ENCODE data around the gene SPOUT1. TPM values are rescaled to one million over a fixed set of nuclear protein-coding genes. Genes with fewer than 3 reads are reported as not detected.
"Not testable (repeated sequence)": the region's sequence is repeated elsewhere in the genome, so short reads cannot be mapped to it uniquely, and the experiment has no call there.

The SPOUT1 gene, protein sequence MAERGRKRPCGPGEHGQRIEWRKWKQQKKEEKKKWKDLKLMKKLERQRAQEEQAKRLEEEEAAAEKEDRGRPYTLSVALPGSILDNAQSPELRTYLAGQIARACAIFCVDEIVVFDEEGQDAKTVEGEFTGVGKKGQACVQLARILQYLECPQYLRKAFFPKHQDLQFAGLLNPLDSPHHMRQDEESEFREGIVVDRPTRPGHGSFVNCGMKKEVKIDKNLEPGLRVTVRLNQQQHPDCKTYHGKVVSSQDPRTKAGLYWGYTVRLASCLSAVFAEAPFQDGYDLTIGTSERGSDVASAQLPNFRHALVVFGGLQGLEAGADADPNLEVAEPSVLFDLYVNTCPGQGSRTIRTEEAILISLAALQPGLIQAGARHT
- total RNA-seq, result 11.0 TPM

DNA sequence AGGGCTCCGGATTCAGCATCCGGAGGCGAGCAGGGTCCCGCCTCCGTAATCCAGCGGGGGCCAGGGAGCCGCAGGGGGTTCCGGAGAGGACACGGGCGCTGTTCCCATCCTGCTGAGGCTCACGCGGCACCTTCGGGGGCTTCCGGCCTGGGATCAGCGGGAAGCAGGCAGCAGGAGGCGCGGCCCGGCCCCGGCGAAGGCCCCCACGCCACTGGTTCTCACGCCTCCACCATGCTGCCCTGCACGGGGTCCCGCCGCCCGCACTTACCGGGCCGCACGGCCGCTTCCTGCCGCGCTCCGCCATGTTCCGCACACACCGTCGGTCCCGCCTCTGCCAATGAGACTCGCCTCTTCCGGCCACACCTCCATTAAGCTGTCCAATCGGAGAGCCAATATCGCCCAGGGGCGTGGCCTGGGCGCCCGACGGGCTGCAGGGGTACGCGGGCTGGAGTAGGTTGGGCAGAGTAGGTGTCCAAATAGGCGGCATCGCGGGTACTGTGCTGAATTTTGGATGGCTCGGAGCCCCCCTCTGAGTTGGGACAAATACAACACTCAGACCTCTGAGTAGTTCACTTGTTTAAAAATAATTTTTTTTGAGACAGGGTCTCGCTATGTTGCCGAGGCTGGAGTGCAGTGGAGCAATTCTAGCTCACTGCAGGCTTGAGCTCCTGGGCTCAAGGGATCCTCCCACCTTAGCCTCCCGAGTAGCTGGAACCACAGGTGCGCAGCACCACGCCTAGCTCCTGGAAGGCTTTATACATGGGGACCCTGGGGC is at the start of gene SPOUT1:
SPOUT1 (minus strand) TSS at position 318 of the 775 bp plus-strand sequence; CDS start at position 304, 14 bp downstream.
- no peaks in the 10 kb centered on the region for H3K27me3 ChIP-seq (ENCODE audit: control insufficient read depth in 3 of 3, insufficient read depth in 3 of 3, low read length in 3 of 3)
- peak within 1 kb of the TSS; percentile 78 to 91 (median 87) for H3K9ac ChIP-seq (ENCODE audit: low read depth in 1 of 3, low read length in 3 of 3)
- peaks cover 12 to 18% (median 15%) of the 10 kb centered on the region in 3 donors for H3K4me1 ChIP-seq (ENCODE audit: control insufficient read depth in 3 of 3, insufficient read depth in 3 of 3, low read length in 3 of 3)
- peaks cover 27 to 28% (median 28%) of the 10 kb centered on the region in 3 donors for H3K36me3 ChIP-seq (ENCODE audit: control insufficient read depth in 3 of 3, insufficient read depth in 3 of 3, low read length in 3 of 3)
- no peaks in the 10 kb centered on the region for H3K9me3 ChIP-seq (ENCODE audit: control insufficient read depth in 3 of 3, low read length in 3 of 3)
- H3K27ac ChIP-seq (ENCODE audit: low read depth, low read length), result no peak within 1 kb of the TSS
- peak within 1 kb of the TSS; percentile 82 to 89 (median 85) for H3K4me3 ChIP-seq (ENCODE audit: low read length in 3 of 3)

DNA sequence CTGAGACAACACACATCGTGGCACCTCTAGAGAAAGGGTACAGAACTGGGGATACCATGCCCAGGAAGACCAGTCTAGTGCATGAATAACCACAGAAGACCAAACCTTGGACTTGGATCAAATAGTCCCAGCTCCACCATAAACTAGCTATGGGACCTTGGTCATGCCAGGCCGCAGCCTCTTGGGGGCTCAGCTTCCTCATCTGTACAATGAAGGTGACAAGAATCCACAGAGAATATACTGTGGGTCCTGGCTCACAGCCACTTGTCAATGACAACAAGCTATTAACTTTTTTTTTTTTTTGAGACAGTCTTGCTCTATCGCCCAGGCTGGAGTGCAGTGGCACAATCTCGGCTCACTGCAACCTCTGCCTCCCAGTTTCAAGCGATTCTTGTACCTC is 48.3 kb upstream of the SPOUT1 start:
- Histone ChIP-seq H3K9me3 (ENCODE audit: control insufficient read depth in 3 of 3, low read length in 3 of 3) (no peaks in the 10 kb centered on the region), H3K27ac (ENCODE audit: low read depth, low read length) (no peak overlapping the region), H3K9ac (ENCODE audit: low read depth in 1 of 3, low read length in 3 of 3) (no peak overlapping the region), H3K27me3 (ENCODE audit: control insufficient read depth in 3 of 3, insufficient read depth in 3 of 3, low read length in 3 of 3) (no peaks in the 10 kb centered on the region), H3K4me3 (ENCODE audit: low read length in 3 of 3) (no peak overlapping the region), H3K36me3 (ENCODE audit: control insufficient read depth in 3 of 3, insufficient read depth in 3 of 3, low read length in 3 of 3) (no peaks in the 10 kb centered on the region), H3K4me1 (ENCODE audit: control insufficient read depth in 3 of 3, insufficient read depth in 3 of 3, low read length in 3 of 3) (peaks cover 18 to 31% (median 19%) of the 10 kb centered on the region in 3 donors)

DNA sequence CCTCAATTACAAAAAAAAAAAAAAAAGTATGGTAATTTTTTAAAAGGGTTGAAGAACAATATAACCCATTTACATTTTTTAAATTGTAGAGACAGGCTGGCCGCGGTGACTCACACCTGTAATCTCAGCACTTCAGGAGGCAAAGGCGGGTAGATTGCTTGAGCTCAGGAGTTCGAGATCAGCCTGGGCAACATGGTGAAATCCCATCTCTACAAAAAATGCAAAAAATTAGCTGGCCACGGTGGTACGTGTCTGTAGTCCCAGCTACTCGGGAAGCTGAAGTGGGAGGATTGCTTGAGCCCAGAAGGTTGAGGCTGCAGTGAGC is 41.3 kb upstream of the SPOUT1 start:
- not testable (repeated sequence) for H3K4me3 ChIP-seq (ENCODE audit: low read length in 3 of 3); H3K9me3 ChIP-seq (ENCODE audit: control insufficient read depth in 3 of 3, low read length in 3 of 3); H3K9ac ChIP-seq (ENCODE audit: low read depth in 1 of 3, low read length in 3 of 3); H3K27me3 ChIP-seq (ENCODE audit: control insufficient read depth in 3 of 3, insufficient read depth in 3 of 3, low read length in 3 of 3); H3K27ac ChIP-seq (ENCODE audit: low read depth, low read length); H3K36me3 ChIP-seq (ENCODE audit: control insufficient read depth in 3 of 3, insufficient read depth in 3 of 3, low read length in 3 of 3); H3K4me1 ChIP-seq (ENCODE audit: control insufficient read depth in 3 of 3, insufficient read depth in 3 of 3, low read length in 3 of 3)

DNA sequence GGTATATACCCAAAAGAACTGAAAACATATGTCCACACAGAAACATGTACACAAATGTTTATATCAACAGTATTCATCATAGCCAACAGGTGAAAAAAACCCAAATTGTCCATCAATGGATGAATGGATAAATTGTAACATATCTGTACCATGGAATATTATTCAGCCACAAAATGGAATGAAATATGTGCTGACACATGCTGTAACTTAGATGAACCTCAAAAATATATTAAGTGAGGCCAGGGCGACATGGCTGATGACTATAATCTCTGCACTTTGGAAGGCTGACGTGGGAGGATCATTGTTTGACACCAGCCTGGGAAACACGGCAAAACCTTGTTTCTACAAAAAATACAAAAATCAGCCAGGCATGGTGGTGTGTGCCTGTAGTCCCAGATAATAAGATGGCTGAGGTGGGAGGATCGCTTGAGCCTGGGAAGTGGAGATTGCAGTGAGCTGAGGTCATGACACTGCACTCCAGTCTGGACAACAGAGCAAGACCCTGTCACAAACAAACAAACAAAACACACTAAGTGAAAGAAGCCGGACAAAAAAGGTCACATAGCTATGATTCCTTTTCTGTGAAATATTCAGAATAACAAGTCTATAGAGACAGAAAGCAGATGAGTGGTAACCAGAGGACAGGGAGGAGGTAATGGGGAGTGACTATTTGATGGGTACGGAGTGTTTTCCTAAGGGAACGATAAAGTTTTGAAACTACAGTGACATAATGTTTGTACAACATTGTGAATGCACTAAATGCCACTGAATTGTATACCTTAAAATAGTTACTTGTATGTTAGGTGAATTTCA is 40.7 kb upstream of the SPOUT1 start:
- Histone ChIP-seq H3K4me3 (ENCODE audit: low read length in 3 of 3) (no peak overlapping the region), H3K9ac (ENCODE audit: low read depth in 1 of 3, low read length in 3 of 3) (no peak overlapping the region), H3K36me3 (ENCODE audit: control insufficient read depth in 3 of 3, insufficient read depth in 3 of 3, low read length in 3 of 3) (peaks cover 0 to 5% (median 2%) of the 10 kb centered on the region in 3 donors), H3K4me1 (ENCODE audit: control insufficient read depth in 3 of 3, insufficient read depth in 3 of 3, low read length in 3 of 3) (no peaks in the 10 kb centered on the region), H3K27me3 (ENCODE audit: control insufficient read depth in 3 of 3, insufficient read depth in 3 of 3, low read length in 3 of 3) (no peaks in the 10 kb centered on the region), H3K9me3 (ENCODE audit: control insufficient read depth in 3 of 3, low read length in 3 of 3) (no peaks in the 10 kb centered on the region), H3K27ac (ENCODE audit: low read depth, low read length) (no peak overlapping the region)

DNA sequence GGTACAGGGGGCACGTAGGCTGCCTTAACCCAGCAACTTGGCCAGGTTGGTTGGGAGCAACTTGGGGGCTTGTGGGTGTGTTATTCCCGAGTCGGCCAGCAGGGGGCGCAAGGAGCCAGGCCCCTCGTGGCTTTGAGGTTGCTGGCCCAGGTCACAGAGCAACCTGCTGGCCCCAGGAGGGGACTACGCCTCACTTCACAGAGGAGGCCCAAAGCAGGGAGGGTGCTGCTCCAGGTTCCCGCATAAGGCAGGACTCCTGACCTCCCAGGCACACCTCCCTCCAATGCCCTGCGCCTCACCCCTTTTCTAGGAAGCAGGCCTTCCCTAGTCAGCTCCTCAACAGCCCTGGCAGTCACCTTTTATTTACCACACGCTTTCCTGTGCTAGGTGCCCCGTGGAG is 34.1 kb upstream of the SPOUT1 start:
- Histone ChIP-seq H3K4me1 (ENCODE audit: control insufficient read depth in 3 of 3, insufficient read depth in 3 of 3, low read length in 3 of 3) (peaks cover 24 to 34% (median 24%) of the 10 kb centered on the region in 3 donors), H3K4me3 (ENCODE audit: low read length in 3 of 3) (no peak overlapping the region), H3K9ac (ENCODE audit: low read depth in 1 of 3, low read length in 3 of 3) (no peak overlapping the region), H3K36me3 (ENCODE audit: control insufficient read depth in 3 of 3, insufficient read depth in 3 of 3, low read length in 3 of 3) (no peaks in the 10 kb centered on the region), H3K27me3 (ENCODE audit: control insufficient read depth in 3 of 3, insufficient read depth in 3 of 3, low read length in 3 of 3) (no peaks in the 10 kb centered on the region), H3K9me3 (ENCODE audit: control insufficient read depth in 3 of 3, low read length in 3 of 3) (no peaks in the 10 kb centered on the region), H3K27ac (ENCODE audit: low read depth, low read length) (no peak overlapping the region)

DNA sequence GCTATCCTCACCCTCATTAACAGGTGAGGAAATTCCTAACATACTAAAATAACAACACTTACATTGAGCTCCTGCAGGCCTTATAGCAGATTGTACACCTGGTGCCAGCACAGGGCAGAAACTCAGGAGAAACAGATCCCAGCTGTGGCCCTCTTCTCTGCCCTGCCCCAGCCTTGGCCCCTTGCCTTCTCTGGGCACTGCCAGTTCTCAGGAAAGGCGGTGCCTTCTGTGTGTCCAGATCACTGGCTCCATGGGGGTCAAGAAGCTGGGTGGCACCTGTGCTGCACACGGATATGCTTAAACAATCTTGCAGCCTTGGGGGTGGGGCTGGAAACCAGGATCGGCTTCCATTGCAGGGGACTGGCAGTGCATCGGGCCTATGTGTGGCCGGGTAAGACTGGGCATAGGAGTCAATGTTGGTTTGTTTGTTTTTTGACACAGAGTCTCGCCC is 32.8 kb upstream of the SPOUT1 start:
- H3K9ac ChIP-seq (ENCODE audit: low read depth in 1 of 3, low read length in 3 of 3), result peak overlapping the region in 1 of 3 donors; percentile 50

DNA sequence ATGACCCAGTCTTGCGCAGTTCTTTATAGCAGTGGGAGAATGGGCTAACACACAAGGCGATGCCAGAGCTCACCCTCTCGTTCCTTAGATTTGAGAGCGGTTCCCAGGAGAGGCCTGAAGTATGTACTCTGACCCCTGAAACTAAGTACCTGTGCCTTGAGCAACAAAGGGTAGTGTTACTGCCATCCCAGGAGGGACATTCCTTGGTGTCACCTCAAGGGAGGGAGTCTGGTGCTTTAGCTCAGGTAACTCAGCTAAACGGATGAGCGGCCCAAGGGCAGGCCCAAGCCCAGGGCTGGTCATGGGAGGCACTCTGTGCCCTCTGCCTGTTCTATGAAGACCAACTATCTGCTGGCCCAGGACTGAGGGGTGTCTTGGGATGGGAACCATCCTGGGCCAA is 31.9 kb upstream of the SPOUT1 start:
- Histone ChIP-seq H3K9me3 (ENCODE audit: control insufficient read depth in 3 of 3, low read length in 3 of 3) (no peaks in the 10 kb centered on the region), H3K36me3 (ENCODE audit: control insufficient read depth in 3 of 3, insufficient read depth in 3 of 3, low read length in 3 of 3) (no peaks in the 10 kb centered on the region), H3K27ac (ENCODE audit: low read depth, low read length) (peak overlapping the region; percentile 44), H3K4me3 (ENCODE audit: low read length in 3 of 3) (no peak overlapping the region), H3K4me1 (ENCODE audit: control insufficient read depth in 3 of 3, insufficient read depth in 3 of 3, low read length in 3 of 3) (peaks cover 24 to 34% (median 24%) of the 10 kb centered on the region in 3 donors), H3K27me3 (ENCODE audit: control insufficient read depth in 3 of 3, insufficient read depth in 3 of 3, low read length in 3 of 3) (no peaks in the 10 kb centered on the region), H3K9ac (ENCODE audit: low read depth in 1 of 3, low read length in 3 of 3) (no peak overlapping the region)

More for the DNA sequence above, 32.8 kb upstream of the SPOUT1 start:
- Histone ChIP-seq H3K4me3 (ENCODE audit: low read length in 3 of 3) (no peak overlapping the region), H3K9me3 (ENCODE audit: control insufficient read depth in 3 of 3, low read length in 3 of 3) (no peaks in the 10 kb centered on the region), H3K4me1 (ENCODE audit: control insufficient read depth in 3 of 3, insufficient read depth in 3 of 3, low read length in 3 of 3) (peaks cover 24 to 34% (median 24%) of the 10 kb centered on the region in 3 donors), H3K27me3 (ENCODE audit: control insufficient read depth in 3 of 3, insufficient read depth in 3 of 3, low read length in 3 of 3) (no peaks in the 10 kb centered on the region), H3K27ac (ENCODE audit: low read depth, low read length) (no peak overlapping the region), H3K36me3 (ENCODE audit: control insufficient read depth in 3 of 3, insufficient read depth in 3 of 3, low read length in 3 of 3) (no peaks in the 10 kb centered on the region)

DNA sequence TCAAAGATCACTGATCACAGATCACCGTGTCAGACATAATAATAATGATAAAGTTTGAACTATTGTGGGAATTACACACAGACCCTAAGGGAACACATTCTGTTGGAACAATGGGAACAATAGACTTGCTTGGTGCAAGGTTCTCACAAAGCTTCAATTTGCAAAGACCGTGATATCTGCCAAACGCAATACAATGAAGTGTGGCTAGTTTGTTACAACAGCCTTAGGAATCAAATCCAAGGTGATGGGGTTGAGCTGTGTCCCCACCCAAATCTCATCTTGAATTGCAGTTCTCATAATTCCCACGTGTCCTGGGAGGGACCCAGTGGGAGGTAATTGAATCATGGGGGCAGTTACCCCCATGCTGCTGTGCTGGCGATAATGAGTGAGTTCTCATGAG is 31.3 kb upstream of the SPOUT1 start:
- Histone ChIP-seq H3K4me1 (ENCODE audit: control insufficient read depth in 3 of 3, insufficient read depth in 3 of 3, low read length in 3 of 3) (peaks cover 24 to 34% (median 24%) of the 10 kb centered on the region in 3 donors), H3K9ac (ENCODE audit: low read depth in 1 of 3, low read length in 3 of 3) (no peak overlapping the region), H3K27me3 (ENCODE audit: control insufficient read depth in 3 of 3, insufficient read depth in 3 of 3, low read length in 3 of 3) (no peaks in the 10 kb centered on the region), H3K27ac (ENCODE audit: low read depth, low read length) (peak overlapping the region; percentile 40), H3K36me3 (ENCODE audit: control insufficient read depth in 3 of 3, insufficient read depth in 3 of 3, low read length in 3 of 3) (no peaks in the 10 kb centered on the region), H3K9me3 (ENCODE audit: control insufficient read depth in 3 of 3, low read length in 3 of 3) (no peaks in the 10 kb centered on the region), H3K4me3 (ENCODE audit: low read length in 3 of 3) (no peak overlapping the region)

DNA sequence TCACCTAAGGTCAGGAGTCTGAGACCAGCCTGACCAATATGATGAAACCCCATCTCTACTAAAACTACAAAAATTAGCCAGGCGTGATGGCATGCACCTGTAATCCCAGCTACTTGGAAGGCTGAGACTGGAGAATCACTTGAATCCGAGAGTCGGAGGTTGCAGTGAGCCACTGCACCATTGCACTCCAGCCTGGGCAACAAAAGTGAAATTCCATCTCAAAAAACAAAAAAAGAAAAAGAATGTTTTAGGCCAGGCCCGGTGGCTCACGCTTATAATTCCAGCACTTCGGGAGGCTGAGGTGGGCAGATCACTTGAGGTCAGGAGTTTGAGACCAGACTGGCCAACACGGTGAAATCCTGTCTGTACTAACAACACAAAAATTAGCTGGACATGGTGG is 28.9 kb upstream of the SPOUT1 start:
- H3K27ac ChIP-seq (ENCODE audit: low read depth, low read length); H3K9ac ChIP-seq (ENCODE audit: low read depth in 1 of 3, low read length in 3 of 3); H3K36me3 ChIP-seq (ENCODE audit: control insufficient read depth in 3 of 3, insufficient read depth in 3 of 3, low read length in 3 of 3): not testable (repeated sequence)

More for the DNA sequence above, 28.9 kb upstream of the SPOUT1 start:
- H3K4me1 ChIP-seq (ENCODE audit: control insufficient read depth in 3 of 3, insufficient read depth in 3 of 3, low read length in 3 of 3), result peaks cover 21 to 34% (median 24%) of the 10 kb centered on the region in 3 donors
- H3K27me3 ChIP-seq (ENCODE audit: control insufficient read depth in 3 of 3, insufficient read depth in 3 of 3, low read length in 3 of 3); H3K4me3 ChIP-seq (ENCODE audit: low read length in 3 of 3); H3K9me3 ChIP-seq (ENCODE audit: control insufficient read depth in 3 of 3, low read length in 3 of 3): not testable (repeated sequence)

All from skeletal muscle tissue (tissue), 4 donors.